Dermis blood vessel endothelial cell (primary cell): Measurements from ENCODE around the gene BRAT1. TPM values are rescaled to one million over a fixed set of nuclear protein-coding genes. Genes with fewer than 3 reads are reported as not detected.

Source experiments
- DNase-seq: peaks from one replicate; pipeline ENCODE4 v3.0.0; 2010
- total RNA-seq: library from RNA; depleted of rRNA; stranded (reverse); fragments of >200 nt; gene quantifications from 2 replicates; pipeline ENCODE4 v1.2.3, GENCODE V29; 2014

BRAT1 gene
- total RNA-seq, 1 donor from 2014 or later, result 31.7 TPM

DNA sequence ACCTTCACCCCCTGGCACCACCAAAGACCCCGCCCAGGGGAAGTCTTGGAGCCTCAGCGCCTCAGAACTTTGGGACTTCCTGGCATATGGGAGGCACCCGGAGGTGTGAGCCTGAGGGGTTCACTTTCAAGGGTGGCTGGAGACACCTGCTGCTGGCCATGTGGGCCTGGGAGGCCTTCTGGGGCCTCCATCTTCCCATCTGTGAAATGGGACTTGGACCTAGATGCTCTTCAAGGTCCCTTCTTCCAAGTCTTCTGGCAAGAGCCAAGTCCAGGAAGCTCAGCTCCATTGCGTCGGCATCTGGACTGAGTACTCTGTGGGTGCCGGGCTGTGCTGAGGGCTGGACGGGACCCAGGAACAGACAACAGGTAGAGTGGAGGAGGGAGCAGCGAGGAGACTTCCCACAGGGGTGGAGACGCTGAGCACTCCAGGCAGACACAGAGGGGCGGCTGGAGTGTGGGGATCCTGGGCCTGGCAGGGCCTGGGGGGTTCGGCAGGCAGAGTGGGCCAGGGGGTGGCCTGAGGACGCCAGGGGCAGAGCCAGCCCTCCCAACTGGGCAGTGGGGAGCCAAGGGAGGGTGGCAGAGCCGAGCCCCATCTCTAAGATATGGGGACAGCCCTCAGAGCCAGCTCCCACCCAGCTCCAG lies 45.1 kb downstream of the BRAT1 start:
- DNase-seq, result no peak

DNA sequence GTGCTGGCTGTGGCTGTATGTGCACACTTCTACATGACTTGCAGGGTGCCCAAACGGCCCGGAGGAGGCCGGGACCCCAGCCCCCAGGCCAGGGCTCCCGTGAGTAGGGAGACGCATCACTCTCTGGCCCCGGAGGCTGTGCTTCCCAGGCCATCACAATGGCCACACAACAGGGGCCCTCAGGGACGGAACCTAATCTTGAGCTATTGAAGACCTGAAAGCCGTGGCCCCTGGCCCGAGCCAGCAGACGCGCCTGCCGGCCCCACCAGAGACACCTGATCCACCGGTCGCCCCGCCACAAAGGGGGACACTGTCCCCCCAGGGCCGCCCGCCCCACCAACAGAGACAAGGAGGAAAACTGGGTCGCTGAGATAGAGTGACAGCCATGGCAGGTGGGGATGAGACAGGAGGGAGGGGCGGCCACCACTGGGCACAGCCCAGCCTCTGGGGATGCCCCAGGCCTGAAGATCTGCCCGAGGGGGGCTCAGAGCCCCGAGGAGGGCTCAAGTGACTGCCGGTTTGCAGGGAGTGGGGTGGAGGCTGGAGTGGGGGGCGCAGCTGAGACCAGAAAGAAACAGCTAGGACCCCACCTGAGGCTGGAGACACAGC lies 45.9 kb downstream of the BRAT1 start:
- no peak for DNase-seq

- peak; percentile 57 for DNase-seq
Observed at GRCh38 chr7:2508327-2509215, 46.8 kb downstream of the BRAT1 start.

DNA sequence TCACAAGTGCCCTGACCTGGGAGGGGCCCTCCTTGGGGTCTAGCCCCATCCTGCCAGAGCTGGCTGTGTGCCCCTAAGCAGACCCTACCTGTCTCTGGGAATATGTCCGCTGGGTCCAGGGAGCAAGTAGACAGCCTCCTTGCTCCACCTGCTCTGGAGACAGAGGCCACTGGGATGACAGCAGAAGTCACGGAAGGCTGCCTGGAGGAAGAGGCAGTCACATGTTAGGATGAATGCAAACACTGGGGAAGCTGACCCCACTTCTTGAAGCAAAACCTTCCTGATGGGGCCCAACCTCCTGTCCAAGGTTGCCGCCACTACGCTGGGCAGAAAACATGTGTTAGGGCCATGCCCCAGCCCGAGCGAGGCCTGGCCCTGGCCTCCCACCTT lies 47.4 kb downstream of the BRAT1 start:
- DNase-seq, result no peak

GRCh38 chr7:2507208-2507916 lies 48.0 kb downstream of the BRAT1 start:
- no peak for DNase-seq

DNA sequence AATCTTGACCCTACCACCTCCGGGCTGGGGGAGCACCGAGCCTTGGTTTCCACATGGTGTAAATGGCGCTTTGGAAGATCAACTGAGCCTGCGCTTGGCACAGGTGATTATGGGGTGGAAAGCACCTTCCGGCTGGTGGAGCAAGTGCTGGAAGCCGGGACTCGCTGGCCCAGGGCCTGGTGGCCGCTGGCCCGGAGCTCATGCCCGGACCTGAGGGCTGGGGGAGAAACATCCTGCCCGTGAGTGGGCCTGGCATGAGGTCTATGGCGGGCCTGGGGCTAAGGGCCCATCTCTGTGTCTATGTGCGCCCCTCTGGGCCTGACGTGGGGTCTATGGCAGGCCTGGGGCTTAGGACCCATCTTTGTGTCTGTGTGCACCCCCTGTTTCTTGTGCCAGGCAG lies 49.9 kb downstream of the BRAT1 start:
- no peak for DNase-seq

GRCh38 chr7:2504889-2505375 lies 50.4 kb downstream of the BRAT1 start:
- DNase-seq, result no peak

- DNase-seq, result no peak
Observed at GRCh38 chr7:2504128-2504888, 51.0 kb downstream of the BRAT1 start.

DNA sequence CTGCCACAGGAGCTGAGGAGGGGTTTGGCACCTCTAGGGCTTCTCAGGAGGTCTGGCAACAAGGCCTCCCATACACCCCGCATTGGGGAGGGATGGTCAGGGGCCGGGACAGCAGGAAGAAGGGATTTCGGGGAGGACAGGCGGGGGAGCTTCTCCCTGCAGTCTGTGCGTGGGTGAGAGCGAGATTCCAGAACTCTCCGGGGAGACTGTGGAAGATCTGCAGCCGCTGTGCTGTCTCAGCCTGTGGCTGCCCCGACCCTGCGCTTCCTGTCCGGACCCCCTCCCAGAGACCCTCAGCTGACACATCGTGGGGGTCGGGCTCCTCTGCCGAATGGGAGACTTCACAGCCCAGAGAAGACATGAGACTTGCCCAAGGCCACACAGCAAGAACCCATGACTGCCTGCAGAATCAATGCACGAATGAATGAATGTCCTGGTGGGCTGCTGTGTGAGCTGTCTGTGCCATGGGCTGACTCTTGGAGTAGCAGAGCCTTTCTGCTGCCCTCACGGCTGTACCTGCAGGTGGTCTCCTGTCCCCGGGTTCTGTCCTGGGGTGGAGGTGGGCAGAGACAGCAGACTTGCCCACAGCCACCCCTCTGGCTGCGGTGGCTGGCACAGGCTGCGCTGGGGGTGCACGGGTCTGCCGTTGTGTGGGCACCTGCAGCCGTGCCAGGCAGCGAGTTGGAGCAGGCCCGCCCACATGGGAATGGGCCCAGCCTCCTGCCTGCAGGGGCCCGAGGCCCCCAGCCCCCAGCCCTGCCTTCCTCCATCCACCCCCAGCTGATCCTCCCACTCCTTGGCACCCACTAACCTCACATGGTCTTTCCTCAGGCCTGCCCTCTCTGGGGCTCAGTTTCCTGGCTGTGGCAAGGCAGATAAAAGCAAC lies 52.0 kb downstream of the BRAT1 start:
- DNase-seq, result no peak

DNA sequence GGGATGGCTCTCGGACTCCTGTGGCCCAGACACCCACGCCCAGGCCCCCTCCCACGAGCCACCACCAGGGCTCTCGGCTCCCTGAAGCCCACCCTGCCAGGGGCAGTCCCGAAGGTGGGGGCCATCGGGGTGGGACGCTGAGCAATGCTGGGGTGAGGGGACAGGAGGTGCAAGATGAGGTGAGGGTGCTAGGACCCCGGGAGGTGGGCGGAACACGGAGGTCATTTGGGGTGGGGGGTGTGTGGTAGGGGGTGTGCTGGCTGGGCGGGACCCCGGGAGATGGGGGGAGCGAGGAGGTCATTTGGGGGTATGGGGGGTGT lies 52.7 kb downstream of the BRAT1 start:
- DNase-seq, result no peak

- DNase-seq, result no peak
Observed at GRCh38 chr7:2501947-2502646, 53.2 kb downstream of the BRAT1 start.

- DNase-seq, result no peak
Observed at GRCh38 chr7:2500701-2501100, 54.6 kb downstream of the BRAT1 start.

GRCh38 chr7:2499719-2500430 lies 55.4 kb downstream of the BRAT1 start:
- DNase-seq, result no peak

DNA sequence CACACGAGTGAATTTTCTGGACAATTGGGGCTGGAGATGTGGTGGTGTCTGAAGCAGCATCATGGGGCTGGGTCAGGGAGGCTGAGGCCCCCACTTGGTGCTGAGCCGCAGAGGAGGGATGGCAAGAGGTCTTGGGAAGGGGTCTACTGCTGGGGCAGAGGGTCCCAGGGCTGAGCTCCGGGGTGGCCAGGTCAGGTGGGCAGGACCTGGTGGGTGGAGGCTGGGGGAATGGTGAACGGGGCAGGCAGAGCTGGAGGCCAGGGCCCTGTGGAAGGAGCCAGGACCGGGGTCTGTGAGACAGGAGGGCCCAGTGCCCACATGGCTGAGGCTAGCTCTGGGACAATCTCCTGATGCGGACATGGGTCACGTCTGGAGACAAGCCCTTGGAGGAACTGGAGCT lies 56.1 kb downstream of the BRAT1 start:
- DNase-seq, result no peak

GRCh38 chr7:2498708-2499107 lies 56.6 kb downstream of the BRAT1 start:
- no peak for DNase-seq

DNA sequence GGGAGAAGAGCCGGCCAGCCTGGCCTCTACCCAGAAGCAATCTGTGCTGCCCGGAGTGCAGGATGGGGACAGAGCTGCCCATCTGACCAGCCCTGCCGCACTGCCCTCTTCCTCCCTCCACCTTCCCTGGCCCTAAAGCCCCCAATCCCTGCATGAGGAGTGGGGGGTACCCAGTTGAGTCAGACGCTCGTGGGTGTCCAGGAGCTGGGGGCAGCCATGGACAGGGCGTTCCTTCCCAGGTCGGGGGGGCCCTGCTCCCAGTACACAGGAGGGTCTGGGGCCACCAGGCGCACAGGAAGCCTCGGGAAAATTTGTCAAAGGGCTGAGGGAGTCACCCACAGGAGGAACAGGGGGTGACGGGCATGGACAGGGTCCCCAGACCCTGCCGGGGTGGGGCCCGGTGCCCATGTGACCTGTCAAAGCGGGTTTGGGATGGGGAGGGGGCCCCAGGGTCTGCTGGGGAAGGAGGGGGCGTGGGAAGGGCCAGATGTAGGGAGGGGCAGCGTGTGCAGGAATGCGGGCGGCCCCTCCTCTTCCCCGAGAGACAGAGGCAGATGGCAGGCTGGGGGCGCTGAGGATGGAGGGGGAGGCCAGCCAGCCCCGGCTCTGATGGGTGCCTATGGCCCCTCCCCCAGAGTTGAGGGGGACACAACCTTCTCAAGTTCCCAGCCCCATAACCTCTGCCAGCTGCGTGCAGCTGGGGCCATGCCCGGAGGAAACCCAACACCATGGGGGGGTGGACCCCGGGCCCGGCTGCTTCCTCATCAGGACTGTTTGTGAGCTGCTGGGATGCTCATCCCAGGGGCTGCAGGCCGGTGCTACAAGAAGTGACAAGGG lies 57.6 kb downstream of the BRAT1 start:
- DNase-seq, result no peak

GRCh38 chr7:2497065-2497464 lies 58.3 kb downstream of the BRAT1 start:
- no peak for DNase-seq

GRCh38 chr7:2496375-2496774 lies 58.9 kb downstream of the BRAT1 start:
- no peak for DNase-seq
